Measurements from ENCODE around the gene SMIM3.
A peak's percentile ranks its signal among the peaks of the same experiment; 100 is the strongest.

Gene SMIM3

GRCh38 chr5:150758531-150759333 lies 19.8 kb upstream of the SMIM3 start, which contains the start of gene DCTN4:
Gene DCTN4, minus strand, starts transcription at chr5:150759017. Its CDS starts 24 bp downstream, at chr5:150758993.
- H3K4me1 Mint-ChIP-seq: peaks cover 14% of the 10 kb centered on the region
- H3K4me3 Mint-ChIP-seq: no peak within 1 kb of the TSS
- peaks cover 31% of the 10 kb centered on the region for H3K36me3 Mint-ChIP-seq
- DNase-seq (ENCODE audit: low spot score in 2 of 2) (peak; percentile 82 to 97), ATAC-seq (peak; percentile 97)
- H3K9me3 Mint-ChIP-seq: no peaks in the 10 kb centered on the region
- H3K27ac Mint-ChIP-seq: no peak within 1 kb of the TSS

DNA sequence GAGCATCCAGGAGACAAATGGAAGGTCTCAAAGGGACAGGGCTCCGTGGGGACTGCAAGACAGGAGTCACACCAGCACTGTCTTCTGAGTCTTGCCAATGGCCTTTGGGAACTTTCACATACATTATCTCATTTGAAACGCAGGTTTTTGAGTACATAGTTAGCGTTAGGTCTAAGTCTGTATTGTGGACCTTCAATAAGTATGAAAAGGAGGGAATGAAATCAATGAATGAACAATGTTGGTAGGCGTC lies 19.3 kb upstream of the SMIM3 start:
- H3K4me3 Mint-ChIP-seq: no peak overlapping the region
- H3K36me3 Mint-ChIP-seq: peaks cover 26% of the 10 kb centered on the region
- no peak for DNase-seq (ENCODE audit: low spot score in 2 of 2)
- no peaks in the 10 kb centered on the region for H3K9me3 Mint-ChIP-seq
- no peak for ATAC-seq
- H3K27ac Mint-ChIP-seq: no peak overlapping the region
- peaks cover 14% of the 10 kb centered on the region for H3K4me1 Mint-ChIP-seq

DNA sequence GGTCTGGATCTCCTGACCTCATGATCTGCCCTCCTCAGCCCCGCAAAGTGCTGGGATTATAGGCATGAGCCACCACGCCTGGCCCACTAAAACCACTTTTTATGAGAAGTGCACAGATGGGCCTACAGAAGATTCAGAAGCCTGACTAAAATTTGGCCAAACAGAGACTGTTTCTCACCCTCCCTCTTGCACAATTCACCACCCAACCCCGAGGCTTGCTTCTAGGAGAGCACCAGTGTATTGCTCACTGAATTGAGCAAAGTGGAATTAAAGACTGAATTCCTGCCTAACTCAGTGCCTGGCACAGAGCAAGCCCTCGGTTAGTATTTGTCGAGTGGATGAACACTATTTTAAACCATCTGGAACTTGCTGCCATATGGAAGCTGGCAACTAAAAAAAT lies 16.3 kb upstream of the SMIM3 start:
- H3K27ac Mint-ChIP-seq: peak overlapping the region; percentile 64
- H3K36me3 Mint-ChIP-seq: no peaks in the 10 kb centered on the region
- H3K9me3 Mint-ChIP-seq: no peaks in the 10 kb centered on the region
- H3K4me1 Mint-ChIP-seq: peaks cover 11% of the 10 kb centered on the region
- ATAC-seq (no peak), DNase-seq (ENCODE audit: low spot score in 2 of 2) (no peak)
- H3K4me3 Mint-ChIP-seq: no peak overlapping the region

DNA sequence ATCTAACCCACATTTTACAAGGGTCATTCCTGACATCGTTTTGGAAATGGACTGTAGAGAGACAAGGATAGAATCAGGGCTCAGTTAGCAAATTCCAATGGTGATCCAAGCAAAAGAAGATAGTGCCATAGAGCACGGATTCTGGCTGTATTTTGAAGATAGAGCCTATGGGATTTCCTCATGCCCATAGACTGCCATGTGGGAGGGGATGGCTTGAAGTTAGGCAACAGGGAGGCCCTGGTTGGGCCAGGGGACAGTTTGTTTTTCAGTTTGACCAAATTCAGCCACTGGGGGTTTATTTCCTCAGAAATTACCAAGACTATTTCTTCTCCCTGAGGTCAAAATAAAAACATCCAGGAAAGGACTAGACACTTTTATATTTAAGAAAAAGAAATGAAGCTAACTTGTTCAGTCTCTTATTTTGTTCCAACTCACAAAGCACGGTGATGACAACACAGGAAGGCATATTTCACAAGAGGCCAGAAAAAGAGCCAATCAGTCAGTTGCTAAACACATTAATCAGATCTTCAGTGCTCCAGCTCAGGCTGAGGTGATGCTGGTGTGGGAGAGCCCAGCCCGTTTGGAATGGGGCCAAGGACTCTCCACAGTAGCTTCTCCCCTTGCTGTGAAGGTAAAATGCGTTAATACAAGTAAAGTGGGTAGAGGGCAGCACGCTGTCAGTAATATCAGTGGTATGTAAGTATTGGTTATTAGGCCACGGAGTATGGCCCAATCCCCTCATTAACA lies 15.4 kb upstream of the SMIM3 start:
- H3K9me3 Mint-ChIP-seq: no peaks in the 10 kb centered on the region
- no peak overlapping the region for H3K4me3 Mint-ChIP-seq
- ATAC-seq (no peak), DNase-seq (ENCODE audit: low spot score in 2 of 2) (no peak)
- H3K36me3 Mint-ChIP-seq: no peaks in the 10 kb centered on the region
- no peak overlapping the region for H3K27ac Mint-ChIP-seq
- peaks cover 8% of the 10 kb centered on the region for H3K4me1 Mint-ChIP-seq

- no peaks in the 10 kb centered on the region for H3K36me3 Mint-ChIP-seq
- ATAC-seq (no peak), DNase-seq (ENCODE audit: low spot score in 2 of 2) (no peak)
- H3K4me3 Mint-ChIP-seq: no peak overlapping the region
- H3K27ac Mint-ChIP-seq: no peak overlapping the region
- peaks cover 2% of the 10 kb centered on the region for H3K4me1 Mint-ChIP-seq
- no peaks in the 10 kb centered on the region for H3K9me3 Mint-ChIP-seq
These were observed 14.0 kb upstream of the SMIM3 start for GRCh38 chr5:150764530-150764929.

DNA sequence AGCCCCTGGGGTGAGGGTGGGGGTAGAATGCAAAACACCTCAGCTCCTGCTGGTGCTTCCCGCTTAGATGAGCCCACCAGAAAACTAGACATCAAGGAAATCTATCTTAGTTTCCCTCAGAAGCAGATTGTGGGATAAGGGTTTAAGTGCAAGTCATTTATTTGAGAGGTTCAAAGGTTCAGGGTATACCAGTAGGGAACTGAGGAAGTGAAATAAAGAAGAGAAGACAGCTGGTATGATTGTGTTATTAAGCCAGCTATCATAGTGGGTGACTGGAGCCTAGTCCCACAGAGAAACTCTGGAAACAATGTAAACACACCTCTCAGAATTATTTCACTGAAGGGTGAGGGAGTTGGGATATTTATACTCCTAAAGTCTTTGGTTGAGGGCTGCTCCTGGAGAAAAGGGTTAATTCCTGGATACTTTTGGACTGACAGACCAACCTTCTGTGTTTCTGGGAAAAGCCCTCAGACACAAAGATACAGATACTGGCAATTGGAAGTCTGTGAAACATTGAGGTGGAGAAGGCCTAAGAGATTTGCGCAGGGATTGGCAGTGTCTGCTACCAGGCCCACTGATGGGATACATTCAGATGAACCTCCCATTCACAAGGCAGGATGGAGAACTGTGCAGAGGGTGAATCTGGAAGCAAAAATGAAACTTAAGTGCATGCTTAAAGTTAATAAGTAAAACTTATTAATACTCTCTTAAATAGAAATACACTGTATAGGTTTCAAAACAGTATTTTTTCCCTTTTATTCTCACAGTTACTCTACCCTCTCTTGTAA lies 13.4 kb upstream of the SMIM3 start:
- no peaks in the 10 kb centered on the region for H3K9me3 Mint-ChIP-seq
- DNase-seq (ENCODE audit: low spot score in 2 of 2): no peak
- no peaks in the 10 kb centered on the region for H3K4me1 Mint-ChIP-seq
- no peaks in the 10 kb centered on the region for H3K36me3 Mint-ChIP-seq
- ATAC-seq: no peak
- H3K27ac Mint-ChIP-seq: no peak overlapping the region
- H3K4me3 Mint-ChIP-seq: no peak overlapping the region

GRCh38 chr5:150765799-150766169 lies 12.8 kb upstream of the SMIM3 start:
- Mint-ChIP-seq H3K4me3 (no peak overlapping the region), H3K27ac (no peak overlapping the region), H3K9me3 (no peaks in the 10 kb centered on the region), H3K36me3 (peaks cover 4% of the 10 kb centered on the region), H3K4me1 (no peaks in the 10 kb centered on the region)
- no peak for DNase-seq (ENCODE audit: low spot score in 2 of 2)
- ATAC-seq: no peak

GRCh38 chr5:150766251-150766650 lies 12.3 kb upstream of the SMIM3 start:
- H3K9me3 Mint-ChIP-seq: no peaks in the 10 kb centered on the region
- ATAC-seq (no peak), DNase-seq (ENCODE audit: low spot score in 2 of 2) (no peak)
- peaks cover 4% of the 10 kb centered on the region for H3K36me3 Mint-ChIP-seq
- no peak overlapping the region for H3K27ac Mint-ChIP-seq
- H3K4me3 Mint-ChIP-seq: no peak overlapping the region
- H3K4me1 Mint-ChIP-seq: peaks cover 2% of the 10 kb centered on the region

GRCh38 chr5:150771034-150771795 lies 7.3 kb upstream of the SMIM3 start:
- H3K4me1 Mint-ChIP-seq: peaks cover 6% of the 10 kb centered on the region
- H3K4me3 Mint-ChIP-seq: no peak overlapping the region
- ATAC-seq: no peak
- H3K9me3 Mint-ChIP-seq: peaks cover 3% of the 10 kb centered on the region
- DNase-seq (ENCODE audit: low spot score in 2 of 2): no peak
- H3K27ac Mint-ChIP-seq: peak overlapping the region; percentile 11
- peaks cover 4% of the 10 kb centered on the region for H3K36me3 Mint-ChIP-seq

- no peak overlapping the region for H3K4me3 Mint-ChIP-seq
- ATAC-seq (no peak), DNase-seq (ENCODE audit: low spot score in 2 of 2) (no peak)
- H3K27ac Mint-ChIP-seq: no peak overlapping the region
- H3K36me3 Mint-ChIP-seq: peaks cover 4% of the 10 kb centered on the region
- H3K4me1 Mint-ChIP-seq: peaks cover 17% of the 10 kb centered on the region
- peaks cover 3% of the 10 kb centered on the region for H3K9me3 Mint-ChIP-seq
These were observed 4.4 kb upstream of the SMIM3 start for GRCh38 chr5:150774145-150774544.

DNA sequence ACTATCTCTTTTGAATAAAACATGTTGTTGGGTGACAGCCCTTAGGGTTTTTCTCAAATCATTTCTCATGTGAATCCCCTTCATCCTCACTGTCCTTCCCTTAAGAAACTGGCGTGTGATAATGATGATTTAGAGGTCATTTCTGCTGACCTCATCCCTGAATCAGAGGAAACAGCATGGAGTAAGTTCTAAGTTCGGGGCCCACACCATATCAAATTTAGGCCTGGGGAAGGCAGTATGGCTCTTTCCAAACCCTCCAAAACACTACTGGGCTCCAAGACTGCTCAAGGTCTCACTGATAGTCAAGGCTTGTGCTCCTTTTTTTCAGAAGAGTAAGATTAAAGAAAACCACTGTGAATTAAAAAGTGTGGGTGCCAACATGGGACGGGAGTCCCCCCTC lies 872 bp upstream of the SMIM3 start:
- peak overlapping the region; percentile 95 for H3K4me3 Mint-ChIP-seq
- peaks cover 46% of the 10 kb centered on the region for H3K4me1 Mint-ChIP-seq
- ATAC-seq (no peak), DNase-seq (ENCODE audit: low spot score in 2 of 2) (no peak)
- H3K9me3 Mint-ChIP-seq: no peaks in the 10 kb centered on the region
- H3K27ac Mint-ChIP-seq: peak overlapping the region; percentile 95
- no peaks in the 10 kb centered on the region for H3K36me3 Mint-ChIP-seq

- Mint-ChIP-seq H3K4me3 (peak overlapping the region; percentile 95), H3K36me3 (no peaks in the 10 kb centered on the region), H3K9me3 (no peaks in the 10 kb centered on the region), H3K4me1 (peaks cover 50% of the 10 kb centered on the region), H3K27ac (peak overlapping the region; percentile 95)
- DNase-seq (ENCODE audit: low spot score in 2 of 2) (no peak), ATAC-seq (no peak)
These were observed 455 bp upstream of the SMIM3 start for GRCh38 chr5:150778088-150778516.

DNA sequence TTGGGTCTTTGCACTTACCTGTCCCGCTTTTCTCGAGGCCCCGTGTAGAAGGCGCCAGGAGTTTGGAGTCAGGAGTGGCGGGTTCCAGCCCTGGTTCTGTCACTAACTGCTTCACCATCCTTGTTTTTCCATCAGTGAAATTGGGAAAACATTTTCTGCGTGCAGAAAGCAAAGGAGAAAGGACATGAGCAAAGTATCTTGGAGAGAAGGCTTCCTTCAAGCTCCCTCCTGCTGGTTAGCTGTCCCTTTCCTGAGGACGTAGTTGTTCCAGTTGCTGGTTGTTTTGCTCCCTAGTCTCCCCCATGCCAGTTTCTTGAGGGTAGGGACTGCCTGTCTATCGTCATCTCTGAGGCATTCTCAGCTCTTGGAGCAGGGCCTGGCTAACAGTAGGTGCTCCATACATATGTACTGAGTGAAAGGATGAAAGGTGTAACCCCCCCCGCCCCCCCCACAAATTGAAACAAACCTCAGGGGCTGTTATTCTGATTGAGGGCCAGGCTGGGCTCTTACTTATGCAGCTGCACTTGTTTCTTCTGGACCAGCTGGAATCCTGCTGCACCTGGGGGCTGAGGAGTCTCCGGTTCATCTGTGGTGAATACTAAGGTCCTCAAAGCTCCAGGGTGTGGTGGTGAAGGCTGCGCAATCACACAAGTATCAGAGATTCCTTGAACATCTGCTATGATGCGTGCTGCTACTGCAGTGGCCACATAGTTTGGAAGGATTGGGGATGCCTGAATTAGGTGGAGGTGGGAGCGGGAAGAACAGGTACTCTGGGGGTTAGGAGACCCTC lies 1.0 kb downstream of the SMIM3 start:
- no peak for ATAC-seq
- H3K36me3 Mint-ChIP-seq: no peaks in the 10 kb centered on the region
- no peaks in the 10 kb centered on the region for H3K9me3 Mint-ChIP-seq
- peak overlapping the region; percentile 95 for H3K4me3 Mint-ChIP-seq
- H3K27ac Mint-ChIP-seq: peak overlapping the region; percentile 95
- no peak for DNase-seq (ENCODE audit: low spot score in 2 of 2)
- peaks cover 64% of the 10 kb centered on the region for H3K4me1 Mint-ChIP-seq

DNA sequence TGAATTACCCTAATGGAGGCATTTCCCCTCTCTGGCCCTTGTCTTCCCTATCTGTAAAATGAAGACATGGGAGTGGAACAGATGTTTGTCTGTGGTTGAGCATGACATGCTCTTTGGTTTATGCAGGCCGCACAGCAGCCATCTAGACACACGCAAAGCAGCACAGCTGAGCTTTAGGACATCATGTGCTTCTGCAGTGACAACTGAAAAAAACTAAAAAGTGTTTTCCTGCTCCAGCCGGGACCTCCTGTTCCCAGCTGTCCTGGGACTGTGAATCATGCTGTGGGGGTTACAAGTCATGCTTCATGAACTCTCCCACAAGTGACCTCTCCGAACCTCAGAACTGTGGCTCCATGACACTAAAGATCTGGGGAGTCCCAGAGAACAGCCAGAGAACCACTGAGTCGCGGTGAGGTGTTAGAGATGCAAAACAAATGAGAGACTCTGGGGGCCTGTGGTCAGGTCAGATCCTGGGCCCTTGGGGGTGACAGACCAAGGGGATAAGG lies 1.7 kb downstream of the SMIM3 start:
- Mint-ChIP-seq H3K4me3 (peak overlapping the region; percentile 95), H3K27ac (peak overlapping the region; percentile 95), H3K36me3 (no peaks in the 10 kb centered on the region), H3K4me1 (peaks cover 69% of the 10 kb centered on the region), H3K9me3 (no peaks in the 10 kb centered on the region)
- DNase-seq (ENCODE audit: low spot score in 2 of 2) (peak in 1 of 2 donors; percentile 62), ATAC-seq (peak; percentile 67)

All from stimulated activated effector memory CD8-positive, alpha-beta T cell treated with anti-CD3 and anti-CD28 coated beads, Interleukin-12 subunit alpha, Interleukin-12 subunit beta, amount 100 ng/mL, for 72 hours (primary cell).